ENCODE results near the gene TEKT5. TPM values are rescaled to one million over a fixed set of nuclear protein-coding genes. Genes with fewer than 3 reads are reported as not detected.

TEKT5 gene
- 1.0 TPM in 1 of 2 replicates, not detected in the other for polyA plus RNA-seq

DNA sequence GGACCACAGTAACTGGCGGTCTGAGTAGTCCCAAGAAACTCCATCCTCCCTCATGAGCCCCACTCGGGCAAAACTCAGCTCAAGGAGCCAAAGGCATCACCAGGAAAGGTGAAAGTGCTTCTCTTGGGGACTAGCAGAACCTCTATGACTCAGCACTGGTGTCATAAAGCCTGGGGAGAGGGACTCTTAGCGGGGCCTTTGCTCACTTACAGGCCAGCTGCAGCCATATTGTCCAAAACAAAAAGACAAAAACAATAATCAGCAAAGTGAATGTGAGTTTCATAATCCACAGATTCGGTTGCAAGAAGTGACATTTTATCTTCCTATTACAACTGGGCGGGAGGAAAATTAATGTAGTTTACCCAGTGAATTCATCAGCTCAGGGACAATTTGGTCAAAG lies at the start of gene TEKT5:
TEKT5 (minus strand) TSS at position 101 of the 400 bp plus-strand sequence; CDS start at position 44, 57 bp downstream.

DNA sequence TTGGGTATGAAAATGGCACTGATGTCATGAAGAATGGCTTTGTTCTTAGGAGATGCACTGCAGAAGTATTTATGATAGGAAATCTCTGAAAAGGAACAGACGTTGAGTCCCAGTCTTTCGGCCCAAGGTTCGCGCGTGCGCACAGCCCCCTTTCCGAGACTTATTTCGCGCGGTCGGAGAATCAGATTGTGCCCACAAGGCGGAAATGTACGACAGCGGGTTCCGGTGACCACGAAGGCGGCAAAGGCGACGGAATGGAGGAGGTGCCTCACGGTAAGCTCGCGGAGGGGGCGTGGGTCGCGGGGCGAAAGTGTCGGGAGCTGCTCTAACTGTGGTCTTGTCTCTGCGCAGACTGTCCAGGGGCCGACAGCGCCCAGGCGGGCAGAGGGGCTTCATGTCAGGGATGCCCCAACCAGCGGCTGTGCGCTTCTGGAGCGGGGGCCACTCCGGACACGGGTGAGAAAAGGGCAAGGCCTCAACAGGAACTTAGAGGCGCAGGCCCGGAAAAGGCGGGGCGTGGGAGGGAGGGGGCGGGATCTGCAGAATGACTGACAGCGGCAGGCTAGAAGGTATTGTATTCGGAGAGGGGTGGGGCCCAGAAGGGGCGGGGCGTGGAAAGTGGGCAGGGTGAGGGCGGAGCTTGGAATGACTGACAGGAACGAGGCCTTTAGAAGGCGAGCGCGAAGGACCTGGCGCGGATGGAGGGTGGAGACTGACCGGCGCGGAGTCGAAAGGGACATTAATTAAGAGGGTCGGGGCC lies 49.1 kb upstream of the TEKT5 start, which contains the start of gene NUBP1:
NUBP1 (plus strand) TSS at position 233 of the 760 bp plus-strand sequence; CDS start at position 255, 22 bp downstream.

DNA sequence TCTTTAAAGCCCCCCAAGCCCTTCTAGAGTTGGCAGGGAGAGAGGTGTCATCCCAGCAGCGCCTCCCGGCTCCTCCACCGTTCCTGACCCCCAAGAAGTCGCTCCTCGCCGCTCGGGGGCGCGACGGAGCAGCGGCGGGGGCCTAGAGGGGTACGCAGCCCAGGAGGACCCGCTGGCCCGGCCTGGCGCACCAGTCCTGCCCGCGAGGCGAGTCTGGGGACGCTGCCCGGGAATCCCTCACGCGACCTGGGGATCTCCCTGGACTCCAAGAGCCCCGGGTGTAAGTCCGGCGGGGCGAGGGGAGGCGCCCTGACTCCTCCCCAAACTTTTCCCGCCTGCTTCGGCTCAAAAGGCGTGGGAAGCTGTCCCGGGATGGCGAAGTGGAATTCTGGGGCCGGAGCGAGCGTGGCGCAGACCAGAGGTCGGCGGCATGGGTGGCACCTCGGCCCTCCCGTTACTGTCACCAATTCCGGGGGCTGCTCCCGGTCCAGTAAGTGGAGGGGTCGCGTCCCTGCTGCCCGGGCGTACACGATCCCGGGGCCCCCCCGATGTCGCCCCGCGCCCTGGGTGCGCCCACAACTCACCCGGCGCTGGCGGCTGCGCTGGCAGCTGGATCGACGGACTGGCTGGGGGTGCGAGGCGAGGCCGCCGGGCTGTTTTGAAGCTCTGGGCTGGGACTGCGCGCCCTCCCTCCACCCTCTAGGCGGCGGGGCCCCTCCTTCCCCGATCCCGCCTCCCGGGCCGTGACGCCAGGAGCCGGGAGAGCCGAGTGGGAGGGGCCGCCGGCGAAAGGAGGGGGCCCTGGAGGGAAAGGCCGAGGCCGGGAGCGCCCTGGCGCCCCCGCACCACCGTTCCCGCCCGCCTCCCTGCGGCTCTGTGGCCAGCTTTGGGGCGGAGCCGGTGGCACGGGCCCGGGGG lies 114.5 kb downstream of the TEKT5 start, which contains the start of gene EMP2:
EMP2 (minus strand) TSS at position 634 of the 918 bp plus-strand sequence. CDS start 32,981 bp downstream, outside the sequence.

Other genes starting within 250 kb of the TEKT5 start
- gene EMP2, start 114.3 kb downstream of the TEKT5 start, polyA plus RNA-seq: 4.7 and 5.2 TPM in 2 replicates
- 12.0 and 17.9 TPM in 2 replicates for gene NUBP1, start 48.9 kb upstream of the TEKT5 start, polyA plus RNA-seq
- 6.7 and 7.7 TPM in 2 replicates for gene TVP23A, start 123.9 kb upstream of the TEKT5 start, polyA plus RNA-seq
- 0.03 and 0.38 TPM in 2 replicates for gene CIITA, start 182.3 kb upstream of the TEKT5 start, polyA plus RNA-seq
- 11.3 and 18.9 TPM in 2 replicates for gene DEXI, start 247.5 kb upstream of the TEKT5 start, polyA plus RNA-seq
- 5.2 and 6.1 TPM in 2 replicates for gene CLEC16A, start 249.6 kb upstream of the TEKT5 start, polyA plus RNA-seq